Measurements from ENCODE around the gene SECTM1.

The SECTM1 gene

DNA sequence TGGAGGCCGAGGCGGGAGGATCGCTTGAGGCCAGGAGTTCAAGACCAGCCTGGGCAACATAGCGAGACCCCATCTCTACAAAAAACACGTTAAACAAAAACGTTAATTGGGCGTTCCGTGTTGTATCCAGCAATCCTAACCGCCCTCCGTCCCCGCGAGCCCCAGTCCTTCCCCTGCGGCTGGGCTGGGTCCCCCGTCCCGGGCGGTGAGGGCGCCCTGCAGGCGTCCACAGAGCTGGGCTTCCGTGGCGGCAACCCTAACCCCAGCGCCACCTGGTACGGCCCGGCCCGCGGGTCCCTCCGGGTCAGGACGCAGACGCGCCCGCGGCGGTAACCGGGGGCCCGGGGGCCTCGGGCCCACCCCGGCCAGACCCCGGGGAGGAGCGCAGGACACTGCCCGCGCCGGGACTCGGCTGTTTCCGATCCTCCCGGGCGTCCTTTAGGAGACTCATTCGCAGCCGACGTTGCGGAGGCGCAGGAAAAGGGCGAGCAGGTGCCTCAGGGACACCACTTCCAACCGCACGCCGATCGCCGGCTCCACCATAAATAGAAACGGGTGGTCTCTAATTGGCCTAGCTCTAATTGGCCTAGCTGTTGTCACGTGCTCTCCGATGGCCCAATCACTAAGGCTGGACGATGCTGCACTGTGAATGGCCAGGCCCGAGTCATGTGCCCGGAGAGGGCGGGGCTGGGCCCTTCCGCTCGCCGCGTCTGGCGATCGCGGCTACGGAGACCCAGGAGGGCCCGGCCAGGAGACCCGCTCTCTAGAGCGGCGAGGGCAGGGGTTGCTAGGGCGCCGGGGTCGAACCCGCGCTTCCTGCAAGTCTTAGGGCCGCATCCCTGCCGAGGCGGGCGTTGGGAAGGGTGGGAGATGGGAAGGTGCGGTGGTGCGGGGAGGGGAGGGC lies 41.1 kb downstream of the SECTM1 start:
- peak; percentile 80 for TF ChIP-seq POLR2A (IDR thresholded peaks at IDR 0.05; ENCODE audit: low read depth, low read length)
- peak; percentile 97 for DNase-seq (ENCODE audit: insufficient read length, low spot score)

GRCh38 chr17:82291582-82292250 lies 41.9 kb downstream of the SECTM1 start:
- DNase-seq (ENCODE audit: insufficient read length, low spot score) = no peak
- TF ChIP-seq POLR2A (IDR thresholded peaks at IDR 0.05; ENCODE audit: low read depth, low read length) = no peak
- no peak for FAIRE-seq

More for the DNA sequence above, 41.1 kb downstream of the SECTM1 start:
- FAIRE-seq = peak; percentile 70

GRCh38 chr17:82287868-82288801 lies 45.4 kb downstream of the SECTM1 start:
- FAIRE-seq (no peak), DNase-seq (ENCODE audit: insufficient read length, low spot score) (peak; percentile 79)
- no peak for TF ChIP-seq POLR2A (IDR thresholded peaks at IDR 0.05; ENCODE audit: low read depth, low read length)

DNA sequence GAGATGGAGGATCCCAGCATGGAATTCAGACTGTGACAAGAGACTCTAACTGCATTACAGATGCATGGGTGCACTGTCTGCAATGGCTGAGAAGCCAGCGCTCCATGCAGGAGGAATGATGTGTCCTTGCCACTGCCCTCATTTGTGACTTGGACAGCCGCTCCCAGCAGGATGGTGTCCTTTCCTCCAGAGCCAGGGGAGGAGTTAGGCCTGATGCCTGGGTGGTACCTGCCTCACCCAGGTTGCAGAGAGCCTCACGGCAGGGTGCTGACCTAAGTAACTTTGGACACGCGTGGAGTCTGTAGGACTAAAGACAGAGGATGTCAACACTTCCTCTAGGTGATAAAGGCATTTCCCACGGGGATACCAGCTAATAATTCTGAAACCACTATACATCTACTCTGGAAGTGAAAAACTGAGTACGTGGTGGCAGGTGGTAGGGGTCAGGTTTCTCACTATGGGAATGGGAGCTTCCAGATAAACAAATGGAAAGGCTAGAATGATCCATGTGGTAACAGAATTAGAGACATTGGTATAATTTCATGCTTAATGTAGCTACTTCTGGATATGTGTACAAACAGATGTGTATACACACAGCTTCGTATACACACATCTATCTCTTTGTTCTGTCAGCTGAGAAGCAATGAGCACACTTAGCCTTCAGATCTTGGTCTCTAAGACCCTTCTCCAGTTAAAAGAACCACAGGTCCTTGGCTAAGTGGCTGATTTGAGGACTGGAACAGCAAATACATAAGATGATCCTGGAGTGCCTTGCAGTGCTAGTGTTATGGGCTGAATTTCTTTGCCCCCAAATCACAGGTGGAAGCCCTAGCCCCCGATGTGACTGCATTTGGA lies 46.3 kb downstream of the SECTM1 start:
- DNase-seq (ENCODE audit: insufficient read length, low spot score) (no peak), FAIRE-seq (no peak)
- TF ChIP-seq POLR2A (IDR thresholded peaks at IDR 0.05; ENCODE audit: low read depth, low read length) = no peak

- TF ChIP-seq POLR2A (IDR thresholded peaks at IDR 0.05; ENCODE audit: low read depth, low read length) = no peak
Measured at GRCh38 chr17:82285141-82285540, 48.4 kb downstream of the SECTM1 start.

DNA sequence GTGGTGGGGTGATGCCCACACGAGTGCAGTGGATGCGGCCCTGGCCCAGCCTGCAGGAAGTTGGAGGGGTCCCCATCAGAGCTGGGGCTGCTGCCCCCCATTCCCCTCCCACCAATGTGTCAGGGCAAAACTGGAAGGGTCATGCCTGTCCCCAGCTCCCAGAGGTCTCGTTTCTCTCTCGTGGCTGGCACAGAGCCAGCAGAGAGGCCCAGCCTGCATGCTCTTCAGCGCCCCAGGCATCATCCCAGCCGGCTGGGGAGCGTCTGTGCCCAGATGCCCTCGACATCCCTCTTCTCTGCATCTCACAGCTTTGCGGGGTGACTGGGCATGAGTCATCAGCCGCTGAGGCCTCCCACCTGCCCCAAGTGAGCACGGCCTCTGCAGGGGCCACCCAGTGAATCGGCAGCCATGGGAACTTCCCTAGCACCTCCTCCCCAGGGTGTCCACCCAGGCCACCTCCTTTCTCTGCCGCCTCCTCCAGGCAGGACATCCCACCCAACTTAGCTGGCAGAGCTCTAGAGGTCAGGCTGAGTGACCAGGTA lies 50.3 kb downstream of the SECTM1 start:
- TF ChIP-seq POLR2A (IDR thresholded peaks at IDR 0.05; ENCODE audit: low read depth, low read length) = 0 out of 2 replicates have a peak, but pooled peaks have one; percentile 24
- DNase-seq (ENCODE audit: insufficient read length, low spot score) (peak; percentile 96), FAIRE-seq (no peak)

More at GRCh38 chr17:82285141-82285540, 48.4 kb downstream of the SECTM1 start:
- no peak for FAIRE-seq
- DNase-seq (ENCODE audit: insufficient read length, low spot score) = no peak

- no peak for TF ChIP-seq POLR2A (IDR thresholded peaks at IDR 0.05; ENCODE audit: low read depth, low read length)
- FAIRE-seq (no peak), DNase-seq (ENCODE audit: insufficient read length, low spot score) (peak; percentile 63)
Measured at GRCh38 chr17:82282239-82283207, 51.0 kb downstream of the SECTM1 start.

DNA sequence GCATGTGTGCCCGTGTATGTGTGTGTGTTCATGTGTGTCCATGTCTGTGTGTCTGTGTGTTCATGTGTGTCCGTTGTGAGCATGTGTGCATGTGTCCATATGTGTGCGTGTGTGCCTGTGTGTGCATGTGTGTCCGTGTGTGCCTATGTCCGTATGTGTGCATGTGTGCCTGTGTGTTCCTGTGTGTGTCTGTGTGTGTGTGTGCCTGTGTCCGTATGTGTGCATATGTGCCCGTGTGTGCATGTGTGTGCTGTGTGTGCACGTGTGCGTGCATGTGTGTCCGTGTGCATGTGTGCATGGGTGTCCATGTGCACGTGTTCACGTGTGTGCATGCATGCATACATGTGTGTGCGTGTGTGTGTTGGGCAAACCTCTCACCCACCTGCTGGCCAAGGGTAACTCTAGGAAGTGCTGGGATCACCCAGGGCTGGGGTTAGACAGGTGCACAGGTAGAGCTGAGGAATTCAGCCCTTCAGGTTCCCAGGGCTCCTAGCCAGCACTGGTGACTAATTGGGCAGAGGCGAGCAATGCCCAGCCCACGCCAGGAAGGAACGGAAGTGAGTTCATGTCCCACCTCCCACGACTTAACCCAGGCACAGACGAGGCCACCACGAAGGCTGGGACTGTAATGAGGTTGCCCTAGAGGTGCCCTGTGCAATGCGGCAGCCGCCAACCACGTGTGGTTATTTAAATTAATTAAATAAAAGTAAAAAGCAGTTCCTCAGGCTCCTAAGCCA lies 51.9 kb downstream of the SECTM1 start:
- FAIRE-seq = no peak
- no peak for TF ChIP-seq POLR2A (IDR thresholded peaks at IDR 0.05; ENCODE audit: low read depth, low read length)

DNA sequence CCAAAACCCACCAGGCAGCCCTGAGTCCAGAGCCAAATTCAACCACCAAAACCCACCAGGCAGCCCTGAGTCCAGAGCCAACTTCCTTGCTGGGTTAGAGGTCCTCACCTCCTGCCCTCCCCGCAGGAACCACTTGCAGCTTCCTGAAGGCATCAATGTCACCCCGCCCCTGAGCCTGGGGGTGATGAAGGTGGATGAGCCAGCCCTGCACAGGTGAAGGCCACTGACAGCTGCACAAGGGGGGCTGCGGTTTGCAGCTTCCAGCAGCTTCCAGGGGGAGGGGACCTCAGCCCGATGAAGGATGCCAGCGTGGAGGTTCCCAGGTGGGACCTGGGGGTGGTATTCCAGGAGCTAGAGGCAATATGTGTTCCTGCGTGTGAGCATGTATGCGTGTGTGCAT lies 52.5 kb downstream of the SECTM1 start:
- DNase-seq (ENCODE audit: insufficient read length, low spot score) (no peak), FAIRE-seq (no peak)
- TF ChIP-seq POLR2A (IDR thresholded peaks at IDR 0.05; ENCODE audit: low read depth, low read length) = no peak

More for the DNA sequence above, 51.9 kb downstream of the SECTM1 start:
- peak; percentile 78 for DNase-seq (ENCODE audit: insufficient read length, low spot score)

DNA sequence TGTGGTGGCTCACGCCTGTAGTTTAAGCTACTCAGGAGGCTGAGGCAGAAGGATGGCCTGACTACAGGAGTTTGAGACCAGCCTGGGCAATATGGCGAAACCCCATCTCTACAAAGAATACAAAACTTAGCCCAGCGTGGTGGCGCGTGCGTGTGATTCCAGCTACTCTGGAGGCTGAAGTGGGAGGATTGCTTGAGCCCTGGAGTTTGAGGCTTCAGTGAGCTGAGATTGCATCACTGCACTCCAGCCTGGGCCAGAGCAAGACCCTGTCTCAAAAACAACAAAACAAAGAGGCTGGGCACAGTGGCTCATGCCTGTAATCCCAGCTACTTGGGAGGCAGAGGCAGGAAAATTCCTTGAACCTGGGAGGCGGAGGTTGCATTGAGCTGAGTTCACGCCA lies 53.0 kb downstream of the SECTM1 start:
- DNase-seq (ENCODE audit: insufficient read length, low spot score) (no peak), FAIRE-seq (no peak)
- TF ChIP-seq POLR2A (IDR thresholded peaks at IDR 0.05; ENCODE audit: low read depth, low read length) = no peak

All from H54 (cell line).